Right hindlimb (tissue), 1 donor: ENCODE data around the gene CIART.
"Not testable (repeated sequence)": the region's sequence is repeated elsewhere in the genome, so short reads cannot be mapped to it uniquely, and the experiment has no call there.

Experiments used
- DNase-seq: peaks from one replicate; pipeline ENCODE4 v3.0.0-alpha.2; 2018

Gene CIART

DNA sequence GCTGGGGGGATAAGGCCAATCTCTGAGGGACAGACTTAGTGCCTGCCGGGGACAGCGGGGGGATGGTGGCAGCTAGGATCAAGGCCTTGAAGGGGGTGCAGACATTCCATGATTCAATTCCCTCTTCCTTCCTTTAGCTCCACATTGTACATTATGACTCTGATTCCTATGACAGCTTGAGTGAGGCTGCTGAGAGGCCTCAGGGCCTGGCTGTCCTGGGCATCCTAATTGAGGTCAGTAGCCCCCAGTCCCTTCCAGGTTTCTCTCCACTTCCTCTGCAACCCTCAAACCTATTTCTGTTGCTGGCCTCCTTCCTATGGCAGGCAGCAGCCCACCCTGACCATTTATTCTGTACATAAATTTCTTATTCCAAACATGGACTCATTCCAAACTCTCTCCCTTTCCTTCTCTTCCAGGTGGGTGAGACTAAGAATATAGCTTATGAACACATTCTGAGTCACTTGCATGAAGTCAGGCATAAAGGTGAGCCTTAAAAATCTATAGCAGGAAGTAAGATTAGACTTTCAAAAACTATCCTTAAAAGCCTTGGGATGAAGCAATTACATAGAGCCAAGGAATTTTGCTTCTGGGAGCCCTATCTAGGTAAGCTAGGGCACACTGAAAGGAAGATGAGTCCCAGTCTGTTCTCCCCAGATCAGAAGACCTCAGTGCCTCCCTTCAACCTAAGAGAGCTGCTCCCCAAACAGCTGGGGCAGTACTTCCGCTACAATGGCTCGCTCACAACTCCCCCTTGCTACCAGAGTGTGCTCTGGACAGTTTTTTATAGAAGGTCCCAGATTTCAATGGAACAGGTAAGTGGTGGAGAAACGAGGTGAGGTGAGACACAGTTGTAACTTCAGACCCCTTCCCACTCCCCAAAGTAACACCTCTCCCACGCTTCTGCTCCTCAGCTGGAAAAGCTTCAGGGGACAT lies 19.7 kb upstream of the CIART start:
- no peak for DNase-seq

DNA sequence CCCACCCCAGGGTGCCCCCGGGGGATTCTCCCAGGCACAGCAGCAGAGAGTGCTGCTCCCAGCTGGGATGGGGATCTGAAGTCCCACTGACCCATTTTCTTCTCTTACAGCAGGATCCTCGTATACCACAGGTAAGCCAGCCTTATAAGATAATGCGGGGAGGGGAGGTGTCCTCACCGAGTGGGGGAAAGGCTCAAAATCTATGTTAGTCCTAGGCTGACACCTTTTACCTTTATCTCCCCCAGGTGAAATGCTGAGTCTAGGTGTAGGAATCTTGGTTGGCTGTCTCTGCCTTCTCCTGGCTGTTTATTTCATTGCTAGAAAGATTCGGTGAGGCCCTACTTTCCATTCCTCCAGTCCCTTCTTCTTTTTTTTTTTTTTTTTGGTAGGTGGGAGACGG lies 18.8 kb upstream of the CIART start:
- DNase-seq: no peak

DNA sequence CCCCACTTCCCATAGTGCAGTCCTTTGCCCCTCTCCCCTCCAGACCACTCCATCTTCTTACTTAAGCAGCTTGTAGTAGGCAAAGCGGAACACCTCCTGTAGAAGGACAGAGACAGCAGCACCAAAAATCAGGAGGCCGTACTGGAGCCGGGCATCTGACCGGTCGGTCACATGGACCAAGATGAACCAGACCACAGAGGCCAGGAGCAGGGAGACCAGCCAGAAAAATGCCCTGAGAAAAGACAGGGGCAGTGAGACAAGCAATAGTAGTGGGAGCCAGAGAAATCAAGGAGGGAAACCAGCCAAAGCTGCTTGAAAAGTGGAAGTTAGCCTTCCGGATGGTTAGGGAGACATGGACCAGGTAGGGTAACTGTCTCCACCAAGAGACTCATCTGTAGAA lies 14.5 kb upstream of the CIART start:
- no peak for DNase-seq

DNA sequence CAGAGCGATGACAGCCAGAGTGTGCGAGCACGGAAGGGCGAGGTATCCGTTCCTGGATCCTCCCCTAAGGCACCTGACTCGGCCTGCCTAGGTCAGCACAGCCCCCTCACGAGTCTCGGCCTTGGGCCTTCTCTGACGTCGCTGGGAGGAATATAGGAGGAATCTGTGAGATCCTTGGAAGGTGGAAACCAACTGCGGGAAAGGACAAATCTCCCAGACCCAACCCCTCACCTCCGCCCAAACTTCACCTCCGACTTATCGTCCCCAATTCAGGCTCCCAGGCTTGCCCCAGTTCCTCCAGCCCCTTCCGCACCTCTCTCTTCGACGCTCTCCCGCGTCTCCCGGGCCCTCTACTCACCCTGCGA lies 14.0 kb upstream of the CIART start:
- DNase-seq: no peak

DNA sequence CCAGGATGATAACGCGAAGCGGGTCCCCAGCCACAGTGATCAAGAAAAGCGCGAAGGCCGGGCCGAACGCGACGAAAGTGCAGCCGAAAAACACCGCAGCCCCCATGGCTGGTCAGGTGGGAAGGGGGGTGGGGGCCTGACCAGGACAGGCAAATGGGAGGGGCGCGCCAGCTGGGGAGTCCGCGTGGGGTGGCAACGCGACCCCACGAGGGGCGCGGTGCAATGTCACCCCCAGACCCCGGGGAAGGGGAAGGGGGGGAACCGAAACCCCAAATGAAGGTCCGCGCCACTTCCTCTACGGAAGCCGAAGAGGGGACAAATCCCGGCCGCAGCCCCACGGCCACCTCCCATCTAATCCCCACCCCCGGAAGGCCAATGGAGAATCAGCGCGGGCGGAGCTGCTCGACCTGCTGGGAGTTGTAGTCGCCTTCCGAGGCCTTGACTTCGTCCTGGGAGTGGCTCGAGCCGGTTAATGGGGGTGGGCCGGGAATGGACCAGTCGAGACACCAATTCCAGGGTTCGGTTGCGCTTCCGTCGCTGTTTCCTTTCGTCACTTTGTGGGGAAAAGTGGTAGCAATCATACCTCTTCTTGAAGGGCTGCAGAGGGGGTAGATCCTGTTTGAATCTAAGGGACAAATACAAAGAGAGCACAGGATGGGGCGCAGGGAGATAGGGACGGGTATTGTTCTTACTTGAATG lies 13.5 kb upstream of the CIART start, which contains the start of gene APH1A:
Gene APH1A (minus strand): TSS at position 312 of the 699 bp plus-strand sequence. CDS start 206 bp downstream, at position 106.
- peak; percentile 98 for DNase-seq

DNA sequence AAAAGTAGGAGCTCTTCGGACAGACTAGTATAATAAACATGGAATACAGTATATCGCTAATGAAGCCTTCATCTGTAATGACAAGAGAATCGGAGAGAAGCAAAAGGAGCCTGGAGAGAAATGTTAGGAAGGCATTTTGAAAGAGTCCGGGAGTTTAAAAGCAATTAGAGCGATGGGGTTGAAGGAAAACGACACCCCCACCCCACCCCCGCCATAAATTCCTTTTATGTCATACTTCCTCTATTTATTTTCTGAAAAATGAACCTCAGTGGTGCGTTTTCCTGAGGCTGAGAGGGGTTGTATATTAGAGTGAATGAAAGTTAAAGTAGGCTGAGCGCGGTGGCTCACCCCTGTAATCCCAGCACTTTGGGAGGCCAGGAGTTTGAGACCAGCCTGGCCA lies 12.9 kb upstream of the CIART start:
- DNase-seq: no peak

DNA sequence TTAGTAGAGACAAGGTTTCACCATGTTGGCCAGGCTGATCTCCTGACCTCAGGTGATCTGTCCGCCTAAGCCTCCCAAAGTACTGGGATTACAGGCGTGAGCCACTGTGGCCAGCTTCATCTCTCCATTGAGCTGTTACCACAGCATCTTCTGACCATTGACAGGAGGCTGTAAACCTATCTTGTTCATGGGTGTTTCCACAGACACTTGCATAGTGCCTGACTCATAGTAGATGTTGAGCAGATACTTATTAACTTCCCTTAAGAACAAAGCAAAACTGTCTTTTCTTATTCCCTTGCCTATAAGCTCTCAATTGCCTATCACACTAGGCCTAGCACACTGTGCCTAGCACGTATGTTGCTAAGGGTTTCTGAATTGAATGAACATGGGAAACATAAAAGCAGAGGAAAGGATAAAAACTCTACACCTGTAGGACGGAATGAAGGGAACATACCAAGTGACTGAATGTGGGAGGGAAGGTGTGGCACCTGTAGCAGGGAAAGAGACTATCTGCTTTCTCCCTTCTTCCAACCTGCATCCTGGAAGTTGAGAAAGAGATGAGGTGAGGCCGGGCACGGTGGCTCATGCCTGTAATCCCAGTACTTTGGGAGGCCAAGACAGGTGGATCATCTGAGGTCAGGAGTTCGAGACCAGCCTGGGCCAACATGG lies 10.9 kb upstream of the CIART start:
- no peak for DNase-seq

DNA sequence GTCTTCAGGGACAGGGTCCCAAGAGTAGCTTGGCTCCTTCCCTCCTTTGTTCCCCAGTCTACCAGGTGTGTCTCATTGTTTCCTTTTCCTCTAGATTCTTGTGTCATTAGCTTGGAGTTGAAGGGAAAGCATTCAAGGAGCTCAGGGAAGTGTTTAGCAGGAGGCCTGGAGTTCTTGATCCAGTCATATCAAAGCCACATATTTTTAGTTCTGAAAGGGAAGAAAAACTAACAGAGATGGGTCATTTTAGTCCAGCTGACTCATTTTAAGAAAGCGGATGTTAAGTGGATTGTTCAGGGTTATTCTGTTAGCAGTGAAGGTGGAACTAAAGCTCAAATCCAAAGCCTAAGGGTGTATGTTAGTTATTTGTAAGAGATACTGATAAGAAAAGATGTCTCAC lies 9.0 kb upstream of the CIART start:
- no peak for DNase-seq

DNA sequence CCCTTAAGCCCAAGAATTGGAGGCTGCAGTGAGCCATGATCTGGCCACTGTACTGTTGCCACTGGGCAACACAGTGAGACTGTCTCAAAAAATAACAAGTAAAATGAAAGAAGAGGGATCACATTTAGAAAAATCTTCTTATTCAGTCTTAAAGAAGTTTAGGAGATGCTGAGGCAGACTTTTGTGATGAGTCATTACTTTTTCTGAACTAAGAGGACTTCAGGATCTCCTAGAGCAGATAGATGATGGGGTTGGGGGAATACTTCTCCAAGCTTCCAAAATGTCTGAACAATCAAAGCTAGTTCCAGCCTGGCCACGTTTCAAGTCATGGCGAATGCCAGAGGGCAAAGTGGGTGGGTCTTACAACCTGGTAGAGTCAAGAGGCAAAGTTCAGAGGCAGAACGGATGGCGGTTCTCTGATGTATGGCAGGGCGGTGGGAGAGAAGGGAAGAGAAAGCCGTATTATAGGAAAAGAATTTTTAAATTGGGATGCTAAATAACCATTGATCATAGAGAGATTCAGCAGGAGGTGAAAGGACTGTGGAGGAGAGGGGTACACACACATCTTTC lies 2.1 kb upstream of the CIART start:
- DNase-seq: no peak

DNA sequence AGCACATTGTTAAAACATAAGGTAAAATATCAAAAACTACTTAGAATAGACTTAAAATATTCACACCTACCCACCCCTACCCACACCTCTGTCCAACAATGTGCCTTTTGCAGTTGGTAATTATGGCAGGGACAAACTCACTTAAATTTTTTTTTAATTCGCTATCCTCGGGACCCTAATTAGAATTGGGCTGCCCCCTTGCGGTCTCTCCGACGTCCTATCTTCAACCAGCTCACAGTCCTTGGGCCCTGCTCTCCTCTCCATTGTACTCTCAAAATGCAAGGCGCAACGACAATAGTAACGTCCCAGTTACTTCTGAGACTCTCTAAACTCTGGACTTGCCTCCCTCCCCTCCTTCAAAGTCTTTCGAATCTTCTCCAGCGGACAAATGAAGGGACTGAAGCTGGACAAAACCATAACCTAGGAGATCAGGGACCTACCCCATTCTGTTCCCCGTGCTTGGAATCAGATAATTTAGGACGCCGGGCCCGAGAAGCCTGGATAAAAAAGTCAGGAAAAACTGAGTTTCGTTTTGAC lies 1.1 kb upstream of the CIART start:
- peak; percentile 75 for DNase-seq

DNA sequence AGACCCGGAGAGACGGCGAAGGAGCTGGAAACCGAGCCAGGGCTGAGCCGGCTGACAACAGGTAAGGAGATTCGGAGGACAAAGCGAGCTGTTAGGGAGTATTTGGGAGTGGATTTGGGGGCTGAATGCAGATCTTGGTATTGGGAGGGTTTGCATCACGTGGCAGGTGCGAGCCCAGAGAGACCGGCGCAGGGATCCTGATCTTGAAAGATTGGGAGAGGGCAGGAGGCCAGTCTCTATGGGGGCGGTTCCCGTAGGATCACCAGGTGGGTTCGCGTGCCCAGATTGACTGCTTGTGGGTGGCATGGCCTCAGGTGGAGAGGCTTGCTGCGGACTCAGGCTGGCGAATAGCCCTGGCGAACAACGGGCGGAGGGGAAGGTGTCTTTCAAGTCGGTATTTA lies 204 bp downstream of the CIART start:
- DNase-seq: no peak

DNA sequence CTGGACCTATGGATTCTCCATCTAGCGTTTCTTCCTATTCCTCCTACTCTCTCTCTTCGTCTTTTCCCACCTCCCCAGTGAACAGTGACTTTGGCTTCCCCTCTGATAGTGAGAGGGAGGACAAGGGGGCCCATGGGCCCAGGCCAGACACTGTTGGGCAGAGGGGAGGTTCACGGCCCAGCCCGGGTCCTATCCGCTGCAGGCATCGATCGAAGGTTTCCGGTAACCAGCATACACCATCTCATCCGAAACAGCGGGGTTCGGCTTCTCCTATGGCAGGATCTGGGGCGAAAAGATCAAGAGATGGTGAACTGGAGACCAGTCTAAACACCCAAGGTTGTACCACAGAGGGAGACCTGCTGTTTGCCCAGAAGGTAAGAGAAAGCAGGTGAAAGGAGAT lies 906 bp downstream of the CIART start:
- no peak for DNase-seq

DNA sequence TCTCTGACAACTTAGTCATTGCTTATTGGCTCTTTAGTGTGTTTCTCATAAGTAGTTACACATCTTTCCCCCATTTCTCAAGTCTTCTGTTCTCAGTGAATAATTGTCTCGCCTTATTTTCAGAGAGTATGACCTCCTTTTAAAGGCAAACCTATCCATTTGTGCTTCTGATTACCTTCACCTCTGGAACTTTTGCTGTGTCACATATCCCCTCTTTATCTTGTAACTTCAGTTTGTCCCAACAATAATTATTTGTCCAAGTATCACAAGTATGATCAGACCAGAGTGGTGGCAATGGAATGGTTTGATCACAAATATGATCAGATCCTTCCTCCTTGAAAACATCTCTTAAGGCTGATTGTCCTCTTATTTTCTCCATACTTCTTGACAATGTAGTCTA lies 6.0 kb downstream of the CIART start:
- no peak for DNase-seq

DNA sequence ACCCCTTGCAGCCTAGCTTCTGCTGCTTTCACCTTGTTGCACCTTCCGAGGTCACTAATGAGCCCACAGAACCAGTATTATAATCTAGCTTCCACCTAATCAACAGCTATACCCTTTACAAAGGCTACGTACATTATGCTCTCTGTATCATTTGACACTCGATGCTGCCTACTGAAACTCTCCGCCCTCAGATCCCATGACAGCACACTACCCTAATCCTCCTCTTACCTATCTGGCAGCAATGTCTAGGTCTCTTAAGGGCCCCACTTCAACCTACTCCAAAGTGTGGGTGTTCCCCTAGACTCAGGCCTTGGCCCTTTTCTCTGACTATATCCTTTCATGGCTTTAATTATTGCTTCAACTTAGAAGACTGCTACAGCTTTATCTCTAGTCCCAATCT lies 6.5 kb downstream of the CIART start:
- DNase-seq: no peak

DNA sequence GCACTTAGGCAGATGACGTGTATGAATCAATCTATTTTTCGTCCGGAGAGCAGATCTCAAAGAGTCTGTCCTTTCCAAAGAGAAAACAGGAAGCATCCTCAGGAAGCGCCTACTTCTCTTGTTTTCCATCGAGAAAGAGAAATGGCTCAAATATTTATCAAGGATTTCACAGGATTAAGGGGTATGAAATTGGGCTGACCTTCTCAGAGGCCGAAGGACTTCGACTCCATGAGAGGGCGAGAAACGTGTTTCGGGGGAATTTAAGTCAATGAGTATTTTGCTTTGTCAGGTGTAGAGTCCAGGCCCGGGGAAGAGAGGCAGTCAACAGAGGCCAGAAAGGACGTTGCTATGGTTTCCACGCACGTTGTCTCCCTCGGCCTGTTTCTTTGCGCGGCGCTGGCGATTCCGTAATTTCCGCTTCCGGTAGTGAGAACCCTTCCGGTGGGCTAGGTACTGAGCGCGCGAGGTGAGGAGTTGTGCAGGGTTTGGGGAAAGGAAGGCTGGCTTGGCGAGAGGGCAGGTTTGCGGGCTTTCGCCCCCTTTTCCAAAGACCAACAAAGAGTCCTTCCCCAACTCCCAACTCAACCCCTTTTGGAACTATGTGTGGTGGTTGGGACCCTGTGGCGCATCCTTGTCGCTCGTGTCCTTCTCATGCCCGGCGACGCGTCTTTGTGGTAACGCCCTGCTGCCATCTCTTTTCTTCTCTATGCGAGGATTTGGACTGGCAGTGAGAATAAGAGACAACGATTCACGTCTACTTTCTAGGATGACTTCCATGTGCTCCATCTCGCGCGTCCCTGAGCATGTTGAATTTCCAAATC lies 11.3 kb downstream of the CIART start, which contains the start of gene MRPS21:
Gene MRPS21 (plus strand): TSS at position 429 of the 821 bp plus-strand sequence. CDS start 506 bp downstream, outside the sequence.
- DNase-seq: peak; percentile 96

DNA sequence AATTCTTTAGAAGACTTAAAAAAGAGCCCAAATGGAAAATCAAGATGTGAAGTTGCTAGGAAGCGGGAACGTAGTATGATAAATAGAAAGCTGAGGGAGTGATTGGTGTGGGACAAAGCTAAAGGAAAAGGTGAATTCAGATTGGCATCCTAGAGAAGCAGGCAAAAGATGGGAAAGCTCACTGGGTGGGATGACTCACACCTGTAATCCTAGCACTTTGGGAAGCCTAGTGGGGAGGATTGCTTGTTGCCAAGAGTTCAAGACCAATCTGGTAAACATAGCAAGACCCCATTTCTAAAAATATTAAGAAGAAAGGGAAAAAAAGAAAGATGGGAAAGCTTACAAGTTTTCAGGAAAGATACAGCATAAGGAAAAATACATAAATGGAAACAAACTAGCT lies 13.1 kb downstream of the CIART start:
- DNase-seq: no peak

DNA sequence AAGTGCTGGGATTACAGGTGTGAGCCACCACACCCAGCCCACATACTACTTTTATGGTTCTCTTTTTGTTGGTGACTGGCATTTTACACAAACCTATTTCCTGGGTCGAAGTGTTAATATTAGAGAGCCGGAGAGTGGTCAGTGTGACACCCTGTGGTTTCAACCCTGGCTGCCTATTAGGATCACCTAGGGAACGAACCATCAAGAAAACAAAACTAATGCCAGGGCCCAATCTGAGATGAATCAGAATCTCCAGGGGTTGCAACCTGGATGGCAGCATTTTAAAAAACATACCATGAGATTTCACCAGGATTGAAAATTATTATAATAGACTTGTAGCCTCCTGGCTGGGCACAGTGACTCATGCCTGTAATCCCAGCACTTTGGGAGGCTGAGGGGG lies 17.4 kb downstream of the CIART start:
- no peak for DNase-seq

DNA sequence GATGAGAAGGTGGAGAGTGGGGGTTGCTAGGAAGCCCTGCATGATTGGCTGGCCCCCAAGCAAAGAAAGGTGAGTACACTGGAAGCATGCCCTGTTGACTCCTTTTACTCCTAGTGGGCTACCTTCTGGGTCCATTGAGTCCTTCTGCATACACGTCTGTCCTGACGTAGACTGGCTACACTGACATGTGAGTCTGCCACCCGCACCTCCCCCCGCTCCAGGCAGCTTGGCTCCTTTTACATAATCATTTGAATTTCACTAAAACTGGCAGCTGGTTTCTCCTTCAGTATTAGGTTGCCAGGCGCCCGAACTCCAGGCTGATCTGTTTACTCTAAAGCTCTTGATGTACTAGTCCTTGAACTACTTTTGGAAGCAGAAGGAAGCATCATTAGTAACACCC lies 20.0 kb downstream of the CIART start:
- DNase-seq: no peak

DNA sequence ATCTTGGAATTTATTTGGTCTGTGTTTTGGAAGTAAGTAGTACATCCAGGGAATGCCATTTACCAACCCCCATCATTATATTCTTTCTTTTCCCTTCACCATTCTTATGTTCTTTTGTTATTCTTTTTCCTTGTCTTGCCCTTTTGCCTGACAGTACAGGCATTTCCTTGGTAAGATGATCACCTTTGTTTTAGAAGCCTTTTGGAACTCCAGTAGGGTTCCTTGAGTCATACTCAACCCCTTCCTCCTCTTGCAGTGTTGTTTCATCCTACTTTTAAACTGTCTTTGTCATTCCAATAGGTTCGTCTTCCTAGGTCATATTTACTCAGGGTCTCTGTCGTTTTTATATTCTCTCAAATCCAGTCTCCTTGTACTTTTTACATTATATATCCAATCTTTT lies 20.5 kb downstream of the CIART start:
- no peak for DNase-seq

DNA sequence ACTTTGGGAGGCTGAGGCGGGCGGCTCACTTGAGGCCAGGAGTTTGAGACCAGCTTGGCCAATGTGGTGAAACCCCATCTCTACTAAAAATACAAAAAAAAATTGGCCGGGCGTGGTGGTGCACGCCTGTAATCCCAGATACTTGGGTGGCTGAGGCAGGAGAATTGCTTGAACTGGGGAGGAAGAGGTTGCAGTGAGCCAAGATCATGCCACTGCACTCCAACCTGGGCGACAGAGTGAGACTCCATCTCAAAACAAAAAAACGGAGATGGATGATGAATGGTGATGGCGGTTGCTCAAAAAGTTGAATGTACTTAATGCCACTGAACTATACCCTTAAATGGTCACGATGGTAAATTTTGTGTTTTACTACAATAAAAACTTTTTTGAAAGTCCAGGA lies 26.2 kb downstream of the CIART start:
- DNase-seq: not testable (repeated sequence)

DNA sequence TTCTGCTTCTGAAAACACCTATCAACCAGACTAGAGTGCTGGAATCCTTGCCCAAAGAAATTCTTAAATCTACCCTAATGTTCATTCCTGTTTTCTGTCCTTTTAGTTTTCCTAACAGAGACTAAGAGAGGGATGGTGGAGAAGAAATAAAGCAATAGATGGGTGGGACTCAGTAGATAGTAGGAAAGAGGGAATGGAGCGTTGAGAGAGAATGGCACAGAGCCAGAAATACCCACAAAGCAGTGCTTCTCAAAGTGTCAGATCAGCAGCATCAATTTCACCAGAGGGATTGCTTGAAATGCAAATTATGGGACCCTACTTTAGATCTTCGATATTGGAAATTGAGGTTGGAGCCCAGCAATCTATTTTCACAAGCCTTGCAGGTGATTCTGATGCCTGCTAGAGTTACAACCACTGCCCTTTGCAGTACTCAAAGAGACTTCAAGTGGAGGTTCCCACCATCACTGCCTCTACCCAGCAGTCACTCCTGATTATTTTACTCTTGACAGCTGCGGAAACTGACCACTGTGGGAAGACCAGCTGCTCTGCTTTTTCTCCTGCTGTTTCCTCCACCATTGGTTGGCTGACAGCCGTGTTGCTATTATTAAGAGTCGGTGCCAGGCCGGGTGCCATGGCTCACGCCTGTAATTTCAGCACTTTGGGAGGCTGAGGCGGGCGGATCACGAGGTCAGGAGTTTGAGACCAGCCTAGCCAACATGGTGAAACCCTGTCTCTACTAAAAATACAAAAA lies 27.6 kb downstream of the CIART start:
- DNase-seq: peak; percentile 62
